Ovary (tissue), 3 donors: ENCODE results near the gene HTR1D.

ENCODE experiments used
- CTCF ChIP-seq, 3 donors: fragments of 450-650 bp in 2 of 3; fragments of 200-600 bp in 1 of 3; IDR thresholded peaks; one replicate each; pipeline versions ENCODE4 v1.5.1 to v1.8.0; 2016 to 2022; ENCODE audit warnings: antibody characterized with exemption in 3 of 3, mild to moderate bottlenecking in 1 of 3
- EP300 ChIP-seq: sonication (generic); formaldehyde crosslinking; IDR thresholded peaks from one replicate; pipeline ENCODE4 v1.6.1; 2017; ENCODE audit warnings: antibody characterized with exemption
- POLR2A ChIP-seq: fragments of 450-650 bp; IDR thresholded peaks from one replicate; pipeline ENCODE4 v1.6.1; 2017; ENCODE audit warnings: antibody characterized with exemption, mild to moderate bottlenecking, moderate library complexity
- donor health status: DM: no; HTN: no; CAD: no.

- no peak for TF ChIP-seq CTCF (IDR thresholded peaks at IDR 0.05)
- TF ChIP-seq EP300, result no peak
- no peak for TF ChIP-seq POLR2A
Observed at GRCh38 chr1:23216771-23217420, 406 bp downstream of the HTR1D start.
